ENCODE measurements around the gene INPP5D.
"Not testable (repeated sequence)": the region's sequence is repeated elsewhere in the genome, so short reads cannot be mapped to it uniquely, and the experiment has no call there.

INPP5D gene

GRCh38 chr2:233094614-233095013, 34.5 kb downstream of the INPP5D start:
- DNase-seq: no peak

- no peak for DNase-seq
Measured at GRCh38 chr2:233096006-233096405, 35.9 kb downstream of the INPP5D start.

GRCh38 chr2:233098618-233099017, 38.5 kb downstream of the INPP5D start:
- no peak for DNase-seq

GRCh38 chr2:233099820-233100191, 39.7 kb downstream of the INPP5D start:
- not testable (repeated sequence) for DNase-seq

- peak in 3 of 6 experiments; percentile 28 to 30 (median 30) for DNase-seq
Measured at GRCh38 chr2:233100192-233100998, 40.3 kb downstream of the INPP5D start.

GRCh38 chr2:233101141-233101540, 41.0 kb downstream of the INPP5D start:
- no peak for DNase-seq

GRCh38 chr2:233101816-233102215, 41.7 kb downstream of the INPP5D start:
- no peak for DNase-seq

GRCh38 chr2:233105156-233105895, 45.2 kb downstream of the INPP5D start:
- DNase-seq: no peak

- DNase-seq: no peak
Measured at GRCh38 chr2:233105930-233106329, 45.8 kb downstream of the INPP5D start.

- DNase-seq: no peak
Measured at GRCh38 chr2:233107011-233107410, 46.9 kb downstream of the INPP5D start.

GRCh38 chr2:233107831-233108300, 47.7 kb downstream of the INPP5D start:
- no peak for DNase-seq

- DNase-seq: no peak
Measured at GRCh38 chr2:233108611-233109490, 48.7 kb downstream of the INPP5D start.

GRCh38 chr2:233111427-233111826, 51.3 kb downstream of the INPP5D start:
- DNase-seq: no peak

- DNase-seq: no peak
Measured at GRCh38 chr2:233112329-233112728, 52.2 kb downstream of the INPP5D start.

- DNase-seq: no peak
Measured at GRCh38 chr2:233112776-233113452, 52.8 kb downstream of the INPP5D start.

GRCh38 chr2:233114421-233114861, 54.3 kb downstream of the INPP5D start:
- peak in 3 of 6 experiments; percentile 18 to 33 (median 27) for DNase-seq

- no peak for DNase-seq
Measured at GRCh38 chr2:233115121-233115520, 55.0 kb downstream of the INPP5D start.

GRCh38 chr2:233115741-233116140, 55.6 kb downstream of the INPP5D start:
- no peak for DNase-seq

- no peak for DNase-seq
Measured at GRCh38 chr2:233116946-233117345, 56.8 kb downstream of the INPP5D start.

- DNase-seq: no peak
Measured at GRCh38 chr2:233117351-233117750, 57.2 kb downstream of the INPP5D start.

GRCh38 chr2:233117811-233118647, 57.9 kb downstream of the INPP5D start:
- DNase-seq: no peak

GRCh38 chr2:233118648-233119000, 58.5 kb downstream of the INPP5D start:
- DNase-seq: no peak

Data from stimulated activated naive CD4-positive, alpha-beta T cell (primary cell).